ENCODE measurements around the gene SOX13. TPM values are rescaled to one million over a fixed set of nuclear protein-coding genes. Genes with fewer than 3 reads are reported as not detected.
"Not testable (repeated sequence)": the region's sequence is repeated elsewhere in the genome, so short reads cannot be mapped to it uniquely, and the experiment has no call there.

Gene SOX13
- total and polyA plus RNA-seq, 2 of the 4 experiments (the other 2 are of a cell fraction), result 0.54 to 3.5 TPM

GRCh38 chr1:204099754-204100153, 26.8 kb downstream of the SOX13 start:
- H2AK9ac ChIP-seq (replicated peaks; ENCODE audit: low read depth, low read length, poor library complexity); H3K9me3 ChIP-seq (ENCODE audit: control insufficient read depth, insufficient read depth, low read length); H3K27ac ChIP-seq (ENCODE audit: insufficient read depth, low read length); H3K4me3 ChIP-seq (ENCODE audit: insufficient read depth, low read depth, low read length); H3K9ac ChIP-seq (ENCODE audit: low read depth, low read length); H3K9me1 ChIP-seq (ENCODE audit: insufficient read depth, low read length); intact Hi-C loops (cut with micrococcal nuclease); H3K18ac ChIP-seq (ENCODE audit: low read depth, low read length); in situ Hi-C loops (cut with MboI; ENCODE audit: low sequenced_read_pairs); H3K4me2 ChIP-seq (ENCODE audit: low read depth, low read length); H4K5ac ChIP-seq (ENCODE audit: low read depth, low read length); DNase-seq; H2AFZ ChIP-seq (replicated peaks; ENCODE audit: low read length, poor library complexity); H2BK15ac ChIP-seq (ENCODE audit: low read depth, low read length); H3K56ac ChIP-seq (ENCODE audit: extremely low read depth, insufficient read depth, low read length); H3K27me3 ChIP-seq (ENCODE audit: control insufficient read depth, insufficient read depth, low read length); ATAC-seq (ENCODE audit: low read depth); POLR2A ChIA-PET (ENCODE audit: unreplicated experiment); dilution Hi-C loops (cut with HindIII; ENCODE audit: low sequenced_read_pairs, unreplicated experiment); H2AK5ac ChIP-seq (ENCODE audit: low read depth, low read length); H3K36me3 ChIP-seq (ENCODE audit: control insufficient read depth, insufficient read depth, low read length); H2BK120ac ChIP-seq (ENCODE audit: low read depth, low read length); H2BK20ac ChIP-seq (ENCODE audit: low read depth, low read length); BruUV-seq (replicated peaks); H3K23ac ChIP-seq (ENCODE audit: low read depth, low read length); H2BK5ac ChIP-seq (ENCODE audit: low read depth, low read length, poor library complexity, severe bottlenecking); H4K8ac ChIP-seq (ENCODE audit: low read depth in 2 of 2, low read length in 2 of 2); H3K14ac ChIP-seq (replicated peaks; ENCODE audit: low read depth, low read length); CTCF ChIA-PET; H4K91ac ChIP-seq (ENCODE audit: insufficient read depth, low read depth, low read length); H4K20me1 ChIP-seq (ENCODE audit: insufficient read depth, low read length); H3K4me1 ChIP-seq (ENCODE audit: control insufficient read depth, insufficient read depth, low read length); H3K4ac ChIP-seq (ENCODE audit: low read depth, low read length): not testable (repeated sequence)
- WGBS, 2 experiments (ENCODE audit: extremely low coverage in 2 of 2, insufficient read length in 1 of 2), result 83% methylated on average over 2 of the region's 2 CpGs; no CpG with 5 or more reads in 1 of the 2 experiments
- peaks cover 0 to 20% of the 10 kb centered on the region in 2 experiments; a peak in 2 of 4 replicates for H3K79me1 ChIP-seq (ENCODE audit: low read depth in 1 of 2, low read length in 2 of 2)
